Measurements from ENCODE around the gene PAK1.
"Not testable (repeated sequence)": the region's sequence is repeated elsewhere in the genome, so short reads cannot be mapped to it uniquely, and the experiment has no call there.

Gene PAK1

GRCh38 chr11:77473801-77474683 is at the start of gene PAK1:
TSS of gene PAK1 (minus strand) at chr11:77474094. CDS start at chr11:77392520, 81,574 bp downstream.
- peak; percentile 95 for DNase-seq

GRCh38 chr11:77522215-77522614 is 48.3 kb upstream of the PAK1 start:
- DNase-seq, result no peak

- no peak for DNase-seq
Observed at GRCh38 chr11:77519847-77520246, 46.0 kb upstream of the PAK1 start.

- DNase-seq, result no peak
Observed at GRCh38 chr11:77518471-77518870, 44.6 kb upstream of the PAK1 start.

- no peak for DNase-seq
Observed at GRCh38 chr11:77517753-77518152, 43.9 kb upstream of the PAK1 start.

GRCh38 chr11:77517226-77517625 is 43.3 kb upstream of the PAK1 start:
- no peak for DNase-seq

GRCh38 chr11:77515483-77515882 is 41.6 kb upstream of the PAK1 start:
- no peak for DNase-seq

- no peak for DNase-seq
Observed at GRCh38 chr11:77515063-77515462, 41.2 kb upstream of the PAK1 start.

- no peak for DNase-seq
Observed at GRCh38 chr11:77512092-77512491, 38.2 kb upstream of the PAK1 start.

- no peak for DNase-seq
Observed at GRCh38 chr11:77510851-77511250, 37.0 kb upstream of the PAK1 start.

GRCh38 chr11:77510095-77510494 is 36.2 kb upstream of the PAK1 start:
- DNase-seq, result no peak

- no peak for DNase-seq
Observed at GRCh38 chr11:77508019-77508418, 34.1 kb upstream of the PAK1 start.

- DNase-seq, result no peak
Observed at GRCh38 chr11:77506857-77507256, 33.0 kb upstream of the PAK1 start.

GRCh38 chr11:77505956-77506355 is 32.1 kb upstream of the PAK1 start:
- no peak for DNase-seq

GRCh38 chr11:77503006-77503405 is 29.1 kb upstream of the PAK1 start:
- no peak for DNase-seq

GRCh38 chr11:77502346-77502905 is 28.5 kb upstream of the PAK1 start:
- DNase-seq, result no peak

GRCh38 chr11:77501758-77502157 is 27.9 kb upstream of the PAK1 start:
- DNase-seq, result no peak

GRCh38 chr11:77497368-77497767 is 23.5 kb upstream of the PAK1 start:
- no peak for DNase-seq

GRCh38 chr11:77495526-77495925 is 21.6 kb upstream of the PAK1 start:
- no peak for DNase-seq

- not testable (repeated sequence) for DNase-seq
Observed at GRCh38 chr11:77490035-77490434, 16.1 kb upstream of the PAK1 start.

GRCh38 chr11:77487790-77488189 is 13.9 kb upstream of the PAK1 start:
- DNase-seq, result no peak

- no peak for DNase-seq
Observed at GRCh38 chr11:77479746-77480352, 6.0 kb upstream of the PAK1 start.

- no peak for DNase-seq
Observed at GRCh38 chr11:77475206-77475605, 1.3 kb upstream of the PAK1 start.

- no peak for DNase-seq
Observed at GRCh38 chr11:77474684-77475060, 778 bp upstream of the PAK1 start.

Measured in activated effector memory CD4-positive, alpha-beta T cell treated with anti-CD3 and anti-CD28 coated beads, Interleukin-2, amount 50 U/mL, for 16 hours (primary cell).